Measurements from ENCODE around the gene EFCC1.
"Not testable (repeated sequence)": the region's sequence is repeated elsewhere in the genome, so short reads cannot be mapped to it uniquely, and the experiment has no call there.

The EFCC1 gene

GRCh38 chr3:129087138-129087702 is 86.1 kb downstream of the EFCC1 start:
- no peaks in the 10 kb centered on the region for H3K36me3 ChIP-seq
- H3K27ac ChIP-seq = no peak overlapping the region
- no peaks in the 10 kb centered on the region for H3K27me3 ChIP-seq (ENCODE audit: insufficient read depth, low read depth, severe bottlenecking)
- no peak overlapping the region for H3K4me3 ChIP-seq (ENCODE audit: low read depth, low read length)
- no peak for TF ChIP-seq CTCF (IDR thresholded peaks at IDR 0.05; ENCODE audit: low read depth, low read length)
- DNase-seq = no peak
- H3K9me3 ChIP-seq (ENCODE audit: severe bottlenecking) = no peaks in the 10 kb centered on the region

GRCh38 chr3:129087904-129088303 is 86.8 kb downstream of the EFCC1 start:
- not testable (repeated sequence) for H3K27me3 ChIP-seq (ENCODE audit: insufficient read depth, low read depth, severe bottlenecking); H3K4me3 ChIP-seq (ENCODE audit: low read depth, low read length); H3K9me3 ChIP-seq (ENCODE audit: severe bottlenecking); H3K36me3 ChIP-seq; H3K27ac ChIP-seq
- peak; percentile 63 for DNase-seq

- H3K36me3 ChIP-seq; H3K9me3 ChIP-seq (ENCODE audit: severe bottlenecking); H3K27me3 ChIP-seq (ENCODE audit: insufficient read depth, low read depth, severe bottlenecking); H3K27ac ChIP-seq; H3K4me3 ChIP-seq (ENCODE audit: low read depth, low read length); DNase-seq: not testable (repeated sequence)
Observed at GRCh38 chr3:129088312-129088711, 87.2 kb downstream of the EFCC1 start.

Measured in WERI-Rb-1 (cell line).